GM21447 (cell line): ENCODE measurements around the gene JPT2.

Source experiments
- ATAC-seq: cut with Tn5 transposase; IDR thresholded peaks from one replicate; pipeline ENCODE4 v1.9.1; 2021; ENCODE audit not compliant: unreplicated experiment

The JPT2 gene, protein sequence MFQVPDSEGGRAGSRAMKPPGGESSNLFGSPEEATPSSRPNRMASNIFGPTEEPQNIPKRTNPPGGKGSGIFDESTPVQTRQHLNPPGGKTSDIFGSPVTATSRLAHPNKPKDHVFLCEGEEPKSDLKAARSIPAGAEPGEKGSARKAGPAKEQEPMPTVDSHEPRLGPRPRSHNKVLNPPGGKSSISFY

DNA sequence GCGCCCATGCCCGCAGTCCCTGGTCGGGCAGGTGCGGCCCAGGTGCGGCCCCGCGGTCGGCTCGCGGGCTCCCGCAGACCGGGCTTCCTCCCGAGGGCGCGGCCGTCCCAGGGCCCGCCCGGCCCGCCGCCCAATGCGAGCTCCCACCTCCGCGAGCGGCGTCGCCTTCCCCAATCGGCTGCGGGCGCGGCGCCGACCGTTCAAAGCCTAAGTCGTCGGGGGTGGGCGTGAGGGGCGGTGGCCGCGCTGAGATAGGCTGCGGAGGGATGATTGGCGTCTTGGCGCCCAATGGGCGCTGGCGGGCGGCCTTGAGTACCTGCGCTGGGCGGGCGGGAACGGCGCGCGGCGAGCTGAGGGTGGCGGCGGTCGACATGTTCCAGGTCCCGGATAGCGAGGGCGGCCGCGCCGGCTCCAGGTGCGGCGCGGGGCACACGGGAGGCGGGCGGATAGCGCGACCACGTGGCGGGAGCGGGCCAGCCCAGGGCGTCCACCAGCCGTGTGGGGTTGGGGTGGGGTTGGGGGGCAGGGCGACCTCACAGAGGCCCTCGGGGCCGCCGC is at the start of gene JPT2:
JPT2 (plus strand) TSS at position 338 of the 558 bp plus-strand sequence; CDS start at position 372, 34 bp downstream.
- ATAC-seq = peak; percentile 92

DNA sequence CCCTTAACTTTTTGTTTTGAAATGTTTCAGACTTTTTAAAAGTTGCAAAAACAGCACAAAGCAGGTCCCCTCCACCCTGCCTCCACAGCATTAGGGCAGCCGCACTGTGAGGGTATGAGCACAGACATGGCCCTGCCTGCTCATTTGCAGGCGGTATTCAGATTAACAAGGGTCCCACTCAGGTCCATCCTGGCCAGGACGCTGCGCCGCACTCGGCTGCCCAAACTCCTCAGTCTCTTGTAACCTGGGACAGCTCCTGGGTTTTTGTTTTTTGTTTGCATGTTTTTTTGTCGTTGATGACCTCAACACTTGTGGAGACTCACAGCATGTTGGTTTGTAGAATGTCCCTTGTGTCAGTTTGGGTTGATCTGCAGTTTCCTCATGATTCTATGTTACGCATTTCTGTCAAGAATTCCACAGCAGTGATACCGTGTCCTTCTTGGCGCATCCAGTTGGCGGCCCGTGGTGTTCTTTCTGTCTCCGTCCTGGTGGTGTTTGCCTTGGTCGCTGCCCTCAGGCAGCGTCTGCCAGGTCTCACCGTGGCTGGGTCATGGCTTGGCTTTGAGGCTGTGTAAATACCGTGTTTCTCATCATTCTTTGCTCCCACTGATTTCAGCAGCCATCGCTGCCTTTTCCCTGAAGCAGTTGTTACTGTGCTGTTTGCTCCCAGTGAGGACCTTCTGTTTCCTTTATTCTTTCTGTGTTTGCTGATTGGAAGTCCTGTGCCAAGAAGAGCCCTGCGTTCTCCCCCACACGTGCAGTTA is 47.4 kb upstream of the JPT2 start:
- ATAC-seq = no peak

DNA sequence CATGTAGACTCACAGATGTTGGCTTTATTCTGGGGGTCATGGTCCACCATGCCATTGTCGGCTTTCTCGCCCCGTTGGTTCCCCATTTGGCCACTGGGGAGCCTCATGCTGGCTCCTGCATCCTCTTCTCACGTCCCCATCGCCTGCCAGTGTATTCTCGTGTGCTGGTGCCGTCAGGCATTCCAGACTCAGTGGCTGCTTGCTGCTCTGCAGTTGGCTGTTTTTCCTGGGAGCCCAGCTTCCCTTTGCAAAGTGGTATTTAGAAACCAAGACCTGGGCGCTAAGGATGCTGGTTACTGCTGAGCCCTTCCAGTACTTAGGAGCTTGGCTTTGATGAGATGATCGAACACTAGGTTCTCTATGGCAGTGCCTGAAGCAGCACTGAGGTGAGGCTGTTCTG is 46.8 kb upstream of the JPT2 start:
- no peak for ATAC-seq

DNA sequence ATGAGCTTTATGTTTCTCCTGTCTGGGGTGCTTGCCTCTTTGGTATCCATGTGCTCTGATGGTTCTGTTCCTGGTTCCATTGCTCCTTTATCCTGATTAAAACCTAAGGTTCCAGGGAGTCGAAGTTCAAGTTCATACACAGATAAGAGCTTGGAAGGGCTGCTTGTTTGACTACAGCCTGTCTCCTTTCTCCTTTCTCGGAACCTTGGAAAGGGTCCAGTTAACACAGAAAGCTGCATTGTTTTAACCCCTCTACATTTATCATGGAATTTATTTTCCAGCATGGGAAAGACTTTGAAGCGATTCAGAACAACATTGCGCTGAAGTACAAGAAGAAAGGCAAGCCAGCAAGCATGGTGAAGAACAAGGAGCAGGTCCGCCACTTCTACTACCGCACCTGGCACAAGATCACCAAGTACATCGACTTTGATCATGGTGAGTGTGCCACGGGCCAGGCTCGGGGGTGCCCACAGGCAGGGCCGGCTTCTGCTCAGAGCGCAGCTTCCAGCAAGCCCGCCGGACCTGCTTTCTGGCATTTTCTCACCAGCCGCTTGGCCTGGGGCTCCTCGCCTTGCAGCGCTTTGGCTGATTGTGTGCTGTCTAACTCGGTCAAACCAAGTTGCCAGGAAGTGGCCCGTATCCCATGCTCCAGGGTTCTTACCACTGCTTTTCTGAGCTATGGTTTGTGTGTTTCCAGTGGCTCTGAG is 46.0 kb upstream of the JPT2 start:
- no peak for ATAC-seq

DNA sequence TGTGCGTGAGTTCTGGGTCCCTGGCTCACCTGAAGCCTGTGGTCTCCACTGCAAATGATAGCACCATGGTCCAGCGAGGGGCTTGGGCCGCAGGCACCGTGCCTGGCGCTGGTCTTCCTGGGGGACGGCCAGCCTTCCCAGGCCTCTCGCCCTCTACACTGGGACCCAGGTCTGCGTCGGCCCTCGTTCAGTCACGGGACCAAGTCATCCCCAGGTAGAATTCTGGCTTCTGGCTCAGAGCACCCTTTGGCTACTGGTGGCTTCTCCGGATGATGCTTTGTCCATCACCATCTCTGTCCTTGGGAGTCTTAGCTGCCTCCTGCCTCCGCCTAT is 45.5 kb upstream of the JPT2 start:
- no peak for ATAC-seq

DNA sequence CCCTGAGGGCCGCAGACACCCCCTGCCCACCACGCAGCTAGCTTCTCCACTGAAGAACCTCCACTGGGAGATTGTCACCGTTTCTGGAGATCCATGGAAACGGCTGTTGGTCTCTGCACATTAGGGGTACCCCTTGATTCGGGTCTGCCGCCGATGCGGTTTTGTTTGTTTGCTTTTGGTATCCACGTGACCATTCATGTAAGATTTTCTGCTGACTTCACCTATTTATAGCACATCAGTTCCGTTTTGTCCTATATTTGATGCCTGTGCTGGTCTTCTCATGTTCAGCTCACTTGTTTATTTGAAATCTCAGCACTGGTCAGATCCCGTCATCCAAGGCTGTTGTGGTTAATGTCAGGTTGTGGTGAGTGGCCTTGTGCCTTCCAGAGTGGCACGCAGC is 44.8 kb upstream of the JPT2 start:
- no peak for ATAC-seq

DNA sequence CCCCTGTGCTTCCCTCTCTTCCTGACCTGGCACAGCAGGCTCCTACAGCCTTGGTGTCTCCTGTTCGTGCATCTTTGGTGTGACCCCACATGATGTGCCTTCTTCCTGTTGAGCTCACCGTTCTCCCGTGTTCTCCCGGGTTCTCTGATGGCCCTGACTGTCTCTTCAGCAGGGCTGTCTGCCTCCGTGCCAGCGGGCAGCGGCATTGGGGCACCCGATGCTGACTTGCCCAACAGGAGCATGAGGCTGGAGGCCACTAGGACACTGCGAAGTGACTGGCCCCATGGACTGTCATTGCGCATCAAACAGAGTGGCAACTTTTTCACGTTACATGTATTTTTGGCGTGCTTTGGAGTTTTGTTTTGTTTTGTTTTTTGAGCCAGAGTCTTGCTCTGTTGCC is 43.5 kb upstream of the JPT2 start:
- no peak for ATAC-seq

DNA sequence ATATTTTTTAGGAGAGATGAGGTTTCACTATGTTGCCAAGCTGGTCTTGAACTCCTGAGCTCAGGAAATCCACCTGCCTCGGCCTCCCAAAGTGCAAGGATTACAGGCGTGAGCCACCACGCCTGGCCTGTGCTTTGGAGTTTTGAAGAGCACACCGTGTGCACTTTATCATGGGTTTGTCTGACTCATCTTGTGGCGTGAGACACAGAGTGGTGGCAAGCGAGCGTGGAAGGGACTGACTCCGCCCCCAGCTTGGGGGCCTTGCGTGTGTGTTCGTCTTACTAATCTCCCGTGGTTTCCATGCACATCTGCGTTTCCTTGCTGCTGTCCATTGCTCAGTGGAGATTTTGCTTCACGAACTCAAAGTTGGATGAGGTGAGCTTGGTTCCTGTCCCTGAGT is 43.0 kb upstream of the JPT2 start:
- no peak for ATAC-seq

DNA sequence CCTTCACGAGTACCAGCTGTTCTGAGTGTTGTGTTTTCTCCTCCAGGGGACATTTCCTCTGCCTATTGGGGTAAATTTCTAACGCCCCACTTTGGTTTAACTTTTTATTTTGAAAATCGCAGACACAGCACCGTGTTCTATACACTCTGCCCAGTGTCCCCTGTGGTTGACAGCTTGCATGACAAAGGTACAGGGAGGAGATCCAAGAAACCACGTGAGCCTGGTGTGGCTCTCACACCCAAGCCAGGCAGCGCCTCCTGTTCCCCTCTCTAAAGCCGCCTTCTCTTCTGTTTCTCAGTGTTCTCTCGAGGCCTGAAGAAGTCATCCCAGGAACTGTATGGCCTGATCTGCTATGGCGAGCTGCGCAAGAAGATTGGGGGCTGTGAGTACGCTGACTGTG is 40.6 kb upstream of the JPT2 start:
- no peak for ATAC-seq

DNA sequence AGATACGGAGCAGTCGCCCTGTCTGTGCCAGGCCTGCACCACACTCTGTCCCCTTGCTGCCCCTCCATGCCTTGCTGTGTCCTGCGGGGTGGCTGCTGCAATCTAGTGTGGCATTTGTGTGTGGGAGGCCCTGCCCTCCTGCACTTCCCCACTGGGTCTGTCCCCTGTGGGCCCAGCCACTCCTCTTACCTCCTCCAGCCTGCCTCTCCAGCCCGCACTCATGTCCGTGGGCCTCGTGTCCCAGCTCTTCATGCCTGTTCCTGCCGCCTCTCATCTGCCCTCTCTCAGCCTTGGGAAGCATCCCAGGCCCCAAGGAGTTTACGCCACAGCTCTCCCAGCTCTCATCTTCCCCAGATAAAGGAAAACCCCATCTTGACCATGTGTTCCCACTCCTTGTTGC is 39.3 kb upstream of the JPT2 start:
- no peak for ATAC-seq

DNA sequence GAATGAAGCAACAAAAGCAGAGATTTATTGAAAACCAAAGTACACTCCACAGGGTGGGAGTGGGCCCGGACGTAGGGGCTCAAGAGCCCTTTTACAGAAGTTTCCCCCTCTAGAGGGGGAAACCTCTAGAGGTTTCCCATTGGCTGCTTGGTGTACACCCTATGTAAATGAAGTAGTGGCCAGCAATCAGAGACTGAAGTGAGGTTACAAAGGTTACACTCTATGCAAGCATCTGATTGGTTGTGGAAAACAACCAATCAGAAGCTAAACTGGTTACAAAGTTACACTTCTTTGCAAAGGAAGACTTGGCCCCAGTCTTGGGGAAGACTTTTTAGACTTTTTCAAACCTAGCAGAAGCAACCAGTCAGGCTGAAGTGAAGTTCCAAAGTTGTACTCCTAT is 38.8 kb upstream of the JPT2 start:
- ATAC-seq = no peak

DNA sequence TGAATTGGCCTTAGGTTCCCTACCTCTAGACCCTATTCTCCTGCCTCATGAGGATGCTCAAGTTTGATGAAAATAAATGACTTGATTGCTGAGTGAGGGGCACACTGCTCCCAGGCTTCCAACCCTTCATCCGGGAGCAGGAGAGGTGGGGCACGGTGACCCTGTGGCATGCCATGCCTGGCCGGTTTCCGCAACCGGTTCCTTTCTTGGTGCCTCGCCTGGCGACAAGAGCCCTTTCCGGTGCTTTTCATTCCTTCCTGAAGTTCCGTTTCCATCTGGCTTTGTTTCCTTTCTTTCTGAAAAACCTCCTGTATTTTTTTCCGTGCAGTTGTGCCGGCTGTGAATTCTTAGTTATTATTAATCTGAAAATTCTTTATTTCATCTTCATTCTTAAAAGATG is 38.2 kb upstream of the JPT2 start:
- ATAC-seq = no peak

DNA sequence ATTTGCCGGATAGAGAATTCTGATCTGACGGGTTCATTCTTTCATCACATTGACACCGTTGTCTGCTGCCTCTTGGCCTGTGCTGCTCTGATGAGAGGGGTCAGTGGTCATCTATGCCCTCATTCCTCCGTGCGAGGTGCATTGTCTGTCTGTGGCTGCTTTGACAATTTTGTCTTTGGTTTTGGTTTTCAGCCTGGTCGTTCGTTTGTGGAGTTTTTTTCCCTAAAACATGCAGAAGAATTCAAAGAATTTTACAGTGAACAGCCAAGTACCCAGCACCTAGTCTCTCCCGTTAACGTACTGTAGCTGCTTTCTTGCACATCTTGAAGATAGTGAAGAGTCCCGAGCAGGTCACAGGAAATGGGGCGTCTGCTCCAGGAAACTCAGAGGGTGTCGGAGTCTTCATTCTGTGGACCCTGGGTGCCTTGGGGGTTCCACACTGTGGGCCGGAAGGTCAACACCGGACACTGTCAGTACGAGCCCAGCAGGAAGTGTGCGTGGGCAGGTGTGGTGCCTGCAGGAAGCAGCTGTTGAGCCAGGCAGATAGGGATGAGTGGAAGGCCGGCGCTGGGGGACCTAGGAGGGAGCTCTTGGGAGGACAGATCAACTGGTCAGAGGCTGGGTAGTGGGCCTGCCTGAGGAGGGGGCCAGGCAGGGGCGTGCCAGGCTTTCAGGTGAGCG is 37.7 kb upstream of the JPT2 start:
- ATAC-seq = no peak

DNA sequence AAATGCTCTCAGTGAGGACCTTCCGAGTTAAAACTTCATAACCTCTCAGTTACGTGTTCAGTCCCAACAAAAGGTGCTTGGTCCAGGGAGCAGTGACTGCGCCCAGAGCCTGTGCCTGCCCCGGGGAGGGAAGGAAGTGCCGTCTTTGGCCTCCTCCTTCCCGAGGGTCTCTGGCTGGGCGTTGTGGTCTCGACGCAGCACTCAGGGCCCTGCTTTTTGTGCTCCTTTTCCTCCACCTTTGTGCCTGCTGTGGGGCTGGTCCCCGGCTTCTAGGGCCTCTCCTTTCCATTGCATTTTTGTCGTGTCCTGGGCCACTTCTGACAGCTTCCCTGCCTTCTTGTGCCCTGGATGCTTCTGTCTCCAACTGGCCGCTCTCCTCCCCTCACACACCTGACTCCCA is 36.8 kb upstream of the JPT2 start:
- no peak for ATAC-seq

DNA sequence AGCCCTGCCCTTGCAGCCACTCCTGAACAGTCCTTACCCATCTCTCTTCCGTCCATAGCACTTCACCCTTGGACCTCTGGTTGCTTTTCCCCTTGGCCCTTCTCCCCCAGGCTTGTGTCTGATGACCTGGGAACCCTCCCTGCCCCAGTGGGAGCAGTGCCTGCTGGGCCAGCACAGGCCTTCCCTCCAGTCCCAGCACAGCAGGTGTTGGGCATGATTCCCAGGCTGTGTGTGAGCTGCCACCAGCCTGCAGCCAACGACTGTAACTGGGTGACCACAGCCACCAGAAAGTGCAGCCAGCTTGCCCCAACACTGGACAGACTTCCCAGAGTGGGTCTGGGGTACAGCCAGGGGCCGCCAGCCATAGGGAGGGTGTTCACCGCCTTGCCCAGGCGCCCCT is 35.9 kb upstream of the JPT2 start:
- no peak for ATAC-seq

DNA sequence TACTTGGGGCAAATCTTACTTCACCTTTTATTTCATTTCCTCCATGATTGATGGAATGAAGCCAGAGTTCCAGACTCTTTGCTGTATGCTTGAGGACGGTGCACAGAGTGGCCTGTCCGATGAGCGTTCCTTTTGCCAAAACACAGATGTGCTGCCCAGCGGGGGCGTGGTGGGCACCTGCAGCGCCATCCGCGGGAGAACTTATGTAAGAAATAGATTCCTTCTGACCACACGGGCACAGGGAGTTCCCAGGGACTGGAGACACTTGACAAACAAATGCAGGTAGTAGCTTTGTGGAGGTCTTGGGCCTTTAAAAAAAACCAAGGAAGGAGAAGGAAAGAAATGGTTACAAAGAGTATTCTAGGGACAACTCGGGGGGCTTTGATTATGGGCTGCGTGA is 35.3 kb upstream of the JPT2 start:
- ATAC-seq = no peak

DNA sequence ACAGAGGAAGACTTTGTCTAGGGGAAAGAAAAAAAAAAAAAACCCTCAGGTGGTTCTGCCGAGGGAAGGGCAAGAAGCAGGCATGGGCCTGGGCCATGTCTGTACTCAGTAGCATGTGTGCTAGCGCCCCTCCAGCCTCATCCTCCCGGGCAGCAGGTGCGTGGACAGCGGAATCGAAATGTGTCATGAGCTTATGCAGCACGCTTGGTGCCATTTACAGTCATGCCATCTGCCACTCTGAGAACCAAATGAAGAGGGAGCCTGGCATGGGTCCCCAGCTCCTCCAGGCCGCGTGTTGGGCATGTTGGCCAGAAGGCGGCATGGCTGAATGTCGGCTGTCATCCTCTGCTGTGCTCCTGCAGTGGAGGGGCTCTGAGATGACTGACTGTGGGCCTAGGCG is 34.6 kb upstream of the JPT2 start:
- no peak for ATAC-seq

DNA sequence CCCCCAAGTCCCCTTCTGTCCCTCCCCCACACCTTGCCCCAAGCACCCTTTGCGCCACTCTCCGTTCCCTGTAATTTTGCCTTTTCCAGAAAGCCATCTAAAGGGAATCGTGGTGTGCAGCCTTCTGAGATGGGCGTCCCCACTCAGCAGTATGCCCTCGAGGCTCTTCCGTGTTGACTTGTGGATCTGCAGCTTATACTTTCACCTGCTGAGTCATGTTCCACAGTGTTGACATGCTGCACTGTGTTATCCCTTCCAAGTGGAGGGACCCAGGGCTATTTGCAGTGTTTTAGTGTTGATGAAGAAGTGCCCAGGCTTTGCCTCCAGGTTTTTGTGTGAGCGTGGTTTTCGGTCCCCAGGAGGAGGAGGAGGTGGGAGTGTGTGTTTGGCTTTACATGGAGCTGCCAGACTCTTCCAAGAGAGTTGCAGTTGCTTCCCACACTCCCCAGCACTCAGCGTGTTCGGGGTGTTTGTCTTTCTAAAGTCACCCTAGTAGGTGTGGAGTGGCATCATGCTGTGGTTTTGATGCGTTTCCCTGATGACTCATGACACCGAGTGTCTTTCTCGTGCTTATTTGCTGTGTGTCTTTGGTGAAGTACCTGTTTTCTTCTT is 32.1 kb upstream of the JPT2 start:
- no peak for ATAC-seq

DNA sequence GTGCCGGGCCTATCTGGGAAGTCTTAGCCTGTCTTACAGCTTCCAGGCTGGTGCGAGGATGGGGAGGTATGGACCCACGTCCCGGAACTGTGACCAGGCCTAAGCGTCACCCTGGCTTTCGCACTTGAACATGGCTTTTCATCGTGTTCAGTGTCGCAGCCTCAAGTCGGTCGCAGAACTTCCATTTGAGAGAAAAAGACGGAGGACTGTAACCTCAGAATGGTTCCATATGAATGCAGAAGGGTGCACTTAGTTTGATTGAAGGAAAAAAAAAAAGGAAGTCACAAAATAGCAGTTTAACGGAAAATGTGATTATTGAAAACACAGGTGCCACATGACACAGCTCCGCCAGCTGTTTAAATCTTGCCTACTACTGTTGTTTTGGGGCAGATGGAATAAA is 30.2 kb upstream of the JPT2 start:
- no peak for ATAC-seq

DNA sequence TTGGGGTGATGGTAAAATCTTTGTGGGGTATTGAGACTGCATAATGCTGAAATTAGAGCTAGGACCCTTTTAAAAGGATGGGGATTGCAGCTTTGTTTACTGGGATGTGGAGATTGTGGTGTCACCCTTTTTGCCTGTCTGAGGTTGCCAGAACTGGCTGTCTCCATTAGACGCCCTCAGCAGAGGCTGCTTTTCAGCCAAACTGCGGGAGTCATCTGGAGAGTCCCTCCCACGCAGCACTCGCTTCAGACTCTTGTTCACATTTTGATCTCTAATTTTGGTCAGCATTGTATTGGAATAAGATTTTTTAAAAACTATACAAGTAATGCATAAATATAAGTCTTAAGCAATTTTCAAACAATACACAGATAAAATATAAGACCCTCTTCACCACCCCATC is 27.9 kb upstream of the JPT2 start:
- no peak for ATAC-seq
